CD4-positive, CD25-positive, alpha-beta regulatory T cell (primary cell): ENCODE results near the gene GOLGB1. TPM values are rescaled to one million over a fixed set of nuclear protein-coding genes. Genes with fewer than 3 reads are reported as not detected.
A peak's percentile ranks its signal among the peaks of the same experiment; 100 is the strongest.

Experiments
- ATAC-seq, 2 donors: fragments of 150-1000 bp; cut with Tn5 transposase; one replicate each; pipeline ENCODE4 v1.10.0; 2021; ENCODE audit warnings: low read depth in 2 of 2, moderate number of reproducible peaks in 2 of 2, moderate library complexity in 1 of 2
- DNase-seq, 3 donors: peaks; one replicate each; pipeline versions ENCODE4 v3.0.0 to v3.0.0-alpha.2; 2012 to 2022; ENCODE audit warnings: mixed read lengths in 1 of 3
- H3K27ac ChIP-seq: one replicate; pipeline ENCODE4 v1.7.0; 2013; ENCODE audit warnings: mild to moderate bottlenecking, low read length; ENCODE audit not compliant: insufficient read depth, poor library complexity, severe bottlenecking
- H3K27me3 ChIP-seq: one replicate; pipeline ENCODE4 v1.7.0; 2013; ENCODE audit warnings: low read length; ENCODE audit not compliant: control insufficient read depth, insufficient read depth
- H3K36me3 ChIP-seq: one replicate; pipeline ENCODE4 v1.7.0; 2013; ENCODE audit warnings: mild to moderate bottlenecking, low read length, moderate library complexity; ENCODE audit not compliant: control insufficient read depth, insufficient read depth
- H3K4me1 ChIP-seq: 2 replicates; pipeline ENCODE4 v1.7.0; 2013; ENCODE audit warnings: mild to moderate bottlenecking, low read length; ENCODE audit not compliant: insufficient read depth, control insufficient read depth, poor library complexity, severe bottlenecking
- H3K4me3 ChIP-seq: one replicate; pipeline ENCODE4 v1.7.0; 2013; ENCODE audit warnings: low read depth, mild to moderate bottlenecking, low read length, moderate library complexity
- H3K9me3 ChIP-seq, 2 experiments: 1 replicate in 1 of 2; 2 replicates in 1 of 2; pipeline ENCODE4 v1.7.0; 2013; ENCODE audit warnings: low read length in 2 of 2, mild to moderate bottlenecking in 1 of 2, moderate library complexity in 1 of 2; ENCODE audit not compliant: control insufficient read depth in 2 of 2
- H3K27ac Mint-ChIP-seq, 3 donors: one replicate each; pipeline ENCODE4 v1.8.0; 2020 to 2022; ENCODE audit warnings: mild to moderate bottlenecking in 3 of 3, mixed read lengths in 3 of 3, moderate library complexity in 2 of 3
- H3K27me3 Mint-ChIP-seq: one replicate; pipeline ENCODE4 v1.8.0; 2022; ENCODE audit warnings: mild to moderate bottlenecking, mixed read lengths
- H3K36me3 Mint-ChIP-seq: one replicate; pipeline ENCODE4 v1.8.0; 2020; ENCODE audit warnings: mixed read lengths
- H3K4me1 Mint-ChIP-seq, 4 donors: one replicate each; pipeline ENCODE4 v1.8.0; 2020 to 2022; ENCODE audit warnings: mixed read lengths in 4 of 4, mild to moderate bottlenecking in 1 of 4
- H3K4me3 Mint-ChIP-seq, 4 donors: one replicate each; pipeline ENCODE4 v1.8.0; 2020 to 2022; ENCODE audit warnings: mild to moderate bottlenecking in 4 of 4, mixed read lengths in 4 of 4, moderate library complexity in 3 of 4
- H3K9me3 Mint-ChIP-seq, 7 donors: one replicate each; pipeline ENCODE4 v1.8.0; 2020 to 2022; ENCODE audit warnings: mixed read lengths in 7 of 7, mild to moderate bottlenecking in 3 of 7, moderate library complexity in 2 of 7
- polyA plus RNA-seq, 4 donors: library from polyadenylated mRNA; unstranded; fragments of 300-500 nt; fragmentation: Illumina TruSeq; gene quantifications; one replicate each; pipeline ENCODE4 v1.2.3, GENCODE V29; 2021
- total RNA-seq: library from RNA; stranded (reverse); gene quantifications from one replicate; pipeline ENCODE4 v1.2.3, GENCODE V29; 2022

Gene GOLGB1
- total and polyA plus RNA-seq, 5 donors from 2014 or later, result 3.2 to 51.7 (median 4.3) TPM

DNA sequence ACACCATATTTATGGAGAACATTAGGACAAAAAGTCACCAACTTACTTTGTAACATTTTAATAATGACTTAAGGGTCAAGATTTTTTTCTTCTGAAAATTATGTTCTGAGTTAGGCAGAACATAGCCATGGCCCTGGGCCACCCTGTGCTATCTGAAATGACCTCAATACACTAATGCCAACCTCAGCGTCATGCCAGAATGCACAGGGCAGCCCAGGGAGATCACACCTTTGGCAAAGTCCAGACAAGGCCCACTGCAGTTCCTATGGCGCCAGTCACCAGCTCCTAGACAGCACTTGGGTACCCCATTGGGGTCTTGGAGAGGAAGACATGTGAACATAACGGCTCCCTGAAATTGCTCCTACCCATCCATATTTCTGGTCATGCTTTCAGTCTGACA, 121.9 kb downstream of the GOLGB1 start:
- H3K27ac ChIP-seq, result no peak overlapping the region
- Mint-ChIP-seq H3K27ac (peak overlapping the region in 2 of 3 donors; percentile 38 to 48), H3K36me3 (peaks cover 32% of the 10 kb centered on the region), H3K27me3 (no peaks in the 10 kb centered on the region), H3K9me3 (no peaks in the 10 kb centered on the region), H3K4me1 (peaks cover 0 to 4% (median 0%) of the 10 kb centered on the region in 4 donors), H3K4me3 (no peak overlapping the region)
- DNase-seq (no peak), ATAC-seq (no peak)
- peaks cover 36% of the 10 kb centered on the region for H3K36me3 ChIP-seq
- no peaks in the 10 kb centered on the region for H3K4me1 ChIP-seq
- H3K27me3 ChIP-seq, result no peaks in the 10 kb centered on the region
- H3K9me3 ChIP-seq, result no peaks in the 10 kb centered on the region
- no peak overlapping the region for H3K4me3 ChIP-seq

DNA sequence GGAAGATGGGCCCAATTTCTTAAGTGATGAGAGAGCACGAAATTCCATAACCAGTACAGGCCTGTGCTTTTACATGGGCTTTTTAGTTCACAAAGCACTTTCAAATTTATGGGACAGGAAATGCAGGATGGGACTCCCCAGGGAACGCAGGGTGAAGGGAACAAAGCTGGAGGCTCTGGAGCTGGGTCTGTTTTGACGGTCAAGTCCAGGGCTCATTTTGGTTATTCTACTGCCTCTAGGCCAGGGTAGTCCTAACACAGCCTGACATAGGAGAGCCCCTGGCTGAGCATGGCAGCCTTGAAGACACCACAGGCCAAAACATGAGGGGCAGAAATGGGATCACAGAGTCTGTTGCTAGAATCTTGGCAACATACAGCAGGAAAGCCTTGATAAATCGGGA, 122.3 kb downstream of the GOLGB1 start:
- peaks cover 28% of the 10 kb centered on the region for H3K36me3 Mint-ChIP-seq
- no peak overlapping the region for H3K27ac ChIP-seq
- no peaks in the 10 kb centered on the region for H3K9me3 Mint-ChIP-seq
- H3K4me3 Mint-ChIP-seq, result no peak overlapping the region
- peak overlapping the region in 1 of 3 donors; percentile 48 for H3K27ac Mint-ChIP-seq
- DNase-seq (no peak), ATAC-seq (no peak)
- H3K4me1 ChIP-seq, result no peaks in the 10 kb centered on the region
- peaks cover 0 to 4% (median 0%) of the 10 kb centered on the region in 4 donors for H3K4me1 Mint-ChIP-seq
- H3K36me3 ChIP-seq, result peaks cover 32% of the 10 kb centered on the region
- no peak overlapping the region for H3K4me3 ChIP-seq
- no peaks in the 10 kb centered on the region for H3K27me3 Mint-ChIP-seq
- no peaks in the 10 kb centered on the region for H3K27me3 ChIP-seq
- H3K9me3 ChIP-seq, result no peaks in the 10 kb centered on the region

DNA sequence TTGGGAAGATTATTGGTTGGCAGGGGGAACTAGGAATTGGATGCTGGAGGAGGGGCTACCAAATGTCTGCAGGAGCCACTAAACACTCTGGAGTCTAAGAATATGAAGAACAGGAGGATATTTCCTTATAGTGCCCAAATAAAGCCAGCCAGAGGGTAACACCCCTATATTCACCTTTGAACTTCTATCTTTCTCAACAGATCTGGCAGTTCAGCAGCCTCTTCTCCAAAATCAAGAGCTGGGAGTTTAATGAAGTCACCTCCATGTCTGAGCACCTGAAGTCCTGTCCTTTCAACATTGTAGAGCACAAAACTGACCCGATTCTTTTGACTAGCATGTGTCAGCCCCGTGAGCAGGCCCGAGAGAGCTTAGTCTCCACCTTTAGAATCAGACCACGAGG, 123.0 kb downstream of the GOLGB1 start:
- ATAC-seq (no peak), DNase-seq (no peak)
- Mint-ChIP-seq H3K9me3 (no peaks in the 10 kb centered on the region), H3K27ac (peak overlapping the region in 1 of 3 donors; percentile 44), H3K4me1 (peaks cover 0 to 3% (median 0%) of the 10 kb centered on the region in 4 donors), H3K4me3 (no peak overlapping the region), H3K27me3 (peaks cover 6% of the 10 kb centered on the region), H3K36me3 (peaks cover 21% of the 10 kb centered on the region)
- Histone ChIP-seq H3K36me3 (peaks cover 25% of the 10 kb centered on the region), H3K27me3 (no peaks in the 10 kb centered on the region), H3K4me1 (no peaks in the 10 kb centered on the region), H3K9me3 (no peaks in the 10 kb centered on the region), H3K4me3 (no peak overlapping the region), H3K27ac (no peak overlapping the region)

DNA sequence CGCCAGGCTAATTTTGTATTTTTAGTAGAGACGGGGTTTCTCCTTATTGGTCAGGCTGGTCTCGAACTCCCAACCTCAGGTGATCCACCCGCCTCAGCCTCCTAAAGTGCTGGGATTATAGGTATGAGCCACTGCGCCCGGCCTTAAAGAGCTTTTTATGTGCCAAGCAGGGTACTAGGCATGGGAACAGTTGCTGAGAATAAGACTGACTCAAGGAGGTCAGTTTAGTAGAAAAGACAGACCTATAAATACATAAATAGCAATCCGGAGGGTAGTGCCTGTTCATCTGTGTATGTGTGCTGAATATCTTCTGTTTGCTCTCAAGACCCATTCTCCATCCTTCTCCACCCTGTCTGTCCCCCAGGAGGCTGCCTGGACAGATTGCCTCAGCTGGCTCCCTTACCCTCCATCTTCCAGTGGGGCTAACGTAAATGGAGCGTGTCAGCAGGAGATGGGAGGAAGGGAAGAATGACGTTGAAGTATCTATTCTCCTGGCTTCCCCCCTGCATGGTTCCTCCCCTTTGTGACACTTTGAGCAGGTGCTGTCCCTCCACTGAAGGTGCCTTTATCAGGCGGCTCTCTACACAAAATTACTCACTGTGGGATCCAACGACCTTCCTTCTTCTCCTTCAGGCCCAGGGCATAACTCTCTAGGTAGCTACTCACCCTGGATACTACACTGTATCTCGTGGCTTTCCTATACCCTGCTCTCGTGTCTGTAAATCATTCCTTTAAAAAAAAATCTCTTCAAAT, 125.2 kb downstream of the GOLGB1 start:
- Mint-ChIP-seq H3K4me3 (no peak overlapping the region), H3K27ac (no peak overlapping the region), H3K36me3 (peaks cover 9% of the 10 kb centered on the region), H3K9me3 (no peaks in the 10 kb centered on the region), H3K27me3 (peaks cover 6% of the 10 kb centered on the region), H3K4me1 (peaks cover 0 to 3% (median 0%) of the 10 kb centered on the region in 4 donors)
- Histone ChIP-seq H3K9me3 (no peaks in the 10 kb centered on the region), H3K27me3 (no peaks in the 10 kb centered on the region), H3K4me1 (no peaks in the 10 kb centered on the region), H3K27ac (no peak overlapping the region), H3K4me3 (no peak overlapping the region), H3K36me3 (peaks cover 7% of the 10 kb centered on the region)
- ATAC-seq, result no peak
- DNase-seq, result no peak

DNA sequence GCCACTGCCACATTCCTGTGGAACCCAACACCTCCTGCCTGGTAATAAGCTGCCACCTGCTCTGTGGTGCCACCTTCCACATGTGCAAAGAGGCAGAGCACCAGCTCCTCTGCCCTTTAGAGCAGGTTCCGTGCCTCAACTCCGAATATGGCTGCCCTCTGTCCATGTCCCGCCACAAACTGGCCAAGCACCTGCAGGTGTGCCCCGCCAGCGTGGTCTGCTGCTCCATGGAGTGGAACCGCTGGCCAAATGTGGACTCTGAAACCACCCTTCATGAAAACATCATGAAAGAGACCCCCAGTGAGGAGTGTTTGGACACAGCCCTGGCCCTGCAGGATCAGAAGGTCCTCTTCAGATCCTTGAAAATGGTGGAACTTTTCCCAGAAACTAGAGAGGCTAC, 128.1 kb downstream of the GOLGB1 start:
- ATAC-seq (no peak), DNase-seq (no peak)
- Mint-ChIP-seq H3K4me3 (no peak overlapping the region), H3K27ac (peak overlapping the region in 1 of 3 donors; percentile 83), H3K36me3 (no peaks in the 10 kb centered on the region), H3K9me3 (no peaks in the 10 kb centered on the region), H3K27me3 (peaks cover 14% of the 10 kb centered on the region), H3K4me1 (peaks cover 0 to 3% (median 0%) of the 10 kb centered on the region in 4 donors)
- H3K4me3 ChIP-seq, result no peak overlapping the region
- H3K36me3 ChIP-seq, result no peaks in the 10 kb centered on the region
- H3K27me3 ChIP-seq, result no peaks in the 10 kb centered on the region
- H3K9me3 ChIP-seq, result no peaks in the 10 kb centered on the region
- H3K27ac ChIP-seq, result no peak overlapping the region
- no peaks in the 10 kb centered on the region for H3K4me1 ChIP-seq

DNA sequence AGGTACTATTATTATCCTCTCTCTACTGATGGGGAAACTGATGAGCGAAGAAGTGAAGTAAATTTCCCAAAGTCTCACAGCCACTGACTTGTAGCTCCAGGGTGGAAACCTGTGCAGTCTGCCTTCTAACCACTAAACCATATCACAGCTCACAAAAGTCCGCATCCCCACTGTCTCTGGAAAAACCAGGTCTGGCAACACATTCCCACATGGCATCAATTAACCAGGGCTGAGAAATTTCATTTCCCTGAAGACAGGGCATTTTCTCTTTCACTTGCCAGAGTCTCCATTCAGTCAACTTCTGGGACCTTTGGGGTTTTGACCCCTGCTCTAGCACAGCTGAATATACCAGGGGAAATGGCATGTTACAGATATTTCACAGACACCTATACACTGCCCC, 129.8 kb downstream of the GOLGB1 start:
- H3K4me1 Mint-ChIP-seq, result peaks cover 0 to 3% (median 0%) of the 10 kb centered on the region in 4 donors
- no peaks in the 10 kb centered on the region for H3K9me3 Mint-ChIP-seq

More for the DNA sequence above, 129.8 kb downstream of the GOLGB1 start:
- Histone ChIP-seq H3K27ac (no peak overlapping the region), H3K4me1 (no peaks in the 10 kb centered on the region), H3K9me3 (no peaks in the 10 kb centered on the region), H3K27me3 (no peaks in the 10 kb centered on the region), H3K36me3 (no peaks in the 10 kb centered on the region), H3K4me3 (no peak overlapping the region)
- H3K27ac Mint-ChIP-seq, result no peak overlapping the region
- H3K36me3 Mint-ChIP-seq, result no peaks in the 10 kb centered on the region
- ATAC-seq (no peak), DNase-seq (no peak)
- peaks cover 14% of the 10 kb centered on the region for H3K27me3 Mint-ChIP-seq
- H3K4me3 Mint-ChIP-seq, result no peak overlapping the region

Other genes with a start within 250 kb of the GOLGB1 start
- 0.72 TPM for gene POLQ, start 203.8 kb downstream of the GOLGB1 start, total RNA-seq
- gene POLQ, start 203.8 kb downstream of the GOLGB1 start, polyA plus RNA-seq, result under 1 TPM; 0.10 to 0.64 (median 0.25) TPM
- gene ARGFX, start 181.8 kb downstream of the GOLGB1 start, total RNA-seq, result not detected
- gene ARGFX, start 181.8 kb downstream of the GOLGB1 start, polyA plus RNA-seq, result not detected
- gene FBXO40, start 156.4 kb downstream of the GOLGB1 start, total RNA-seq, result not detected
- under 1 TPM in 2 of 4 donors, not detected in 2; 0.18 to 0.24 TPM for gene FBXO40, start 156.4 kb downstream of the GOLGB1 start, polyA plus RNA-seq
- 345 TPM for gene HCLS1, start 88.8 kb downstream of the GOLGB1 start, total RNA-seq
- gene HCLS1, start 88.8 kb downstream of the GOLGB1 start, polyA plus RNA-seq, result 100 to 1,000 TPM; 430 to 564 (median 485) TPM
- 46.8 TPM for gene IQCB1, start 85.3 kb upstream of the GOLGB1 start, total RNA-seq
- gene IQCB1, start 85.3 kb upstream of the GOLGB1 start, polyA plus RNA-seq, result 10 to 100 TPM; 16.2 to 23.1 (median 20.9) TPM
- 5.7 TPM for gene EAF2, start 85.5 kb upstream of the GOLGB1 start, total RNA-seq
- gene EAF2, start 85.5 kb upstream of the GOLGB1 start, polyA plus RNA-seq, result 10 to 100 TPM in 1 of 4 donors, 1 to 10 TPM in 3; 8.1 to 15.2 (median 9.1) TPM
- 1.8 TPM for gene SLC15A2, start 144.7 kb upstream of the GOLGB1 start, total RNA-seq
- gene SLC15A2, start 144.7 kb upstream of the GOLGB1 start, polyA plus RNA-seq, result under 1 TPM in 2 of 4 donors, not detected in 2; 0.13 to 0.67 TPM